DMS153 (cell line): ENCODE data around the gene TMPRSS9.
"Not testable (repeated sequence)": the region's sequence is repeated elsewhere in the genome, so short reads cannot be mapped to it uniquely, and the experiment has no call there.

Experiments used
- DNase-seq: peaks from one replicate; lab custom pipeline; 2025; lab: John Stamatoyannopoulos, UW

The TMPRSS9 gene

DNA sequence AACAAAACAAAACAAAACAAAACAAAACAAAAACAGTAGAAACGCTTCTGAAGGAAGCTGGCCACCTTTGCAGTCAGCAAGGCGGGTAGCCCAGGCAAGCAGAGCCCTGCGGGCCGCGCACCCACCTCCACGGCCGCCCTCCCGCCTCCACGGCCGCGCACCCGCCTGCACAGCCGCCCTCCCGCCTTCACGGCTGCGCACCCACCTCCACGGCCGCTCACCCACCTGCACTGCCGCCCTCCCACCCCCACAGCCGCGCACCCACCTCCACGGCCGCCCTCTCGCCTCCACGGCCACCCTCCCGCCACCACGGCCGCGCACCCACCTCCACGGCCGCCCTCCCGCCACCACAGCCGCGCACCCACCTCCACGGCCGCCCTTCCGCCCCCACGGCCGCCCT lies 76.3 kb downstream of the TMPRSS9 start:
- no peak for DNase-seq

DNA sequence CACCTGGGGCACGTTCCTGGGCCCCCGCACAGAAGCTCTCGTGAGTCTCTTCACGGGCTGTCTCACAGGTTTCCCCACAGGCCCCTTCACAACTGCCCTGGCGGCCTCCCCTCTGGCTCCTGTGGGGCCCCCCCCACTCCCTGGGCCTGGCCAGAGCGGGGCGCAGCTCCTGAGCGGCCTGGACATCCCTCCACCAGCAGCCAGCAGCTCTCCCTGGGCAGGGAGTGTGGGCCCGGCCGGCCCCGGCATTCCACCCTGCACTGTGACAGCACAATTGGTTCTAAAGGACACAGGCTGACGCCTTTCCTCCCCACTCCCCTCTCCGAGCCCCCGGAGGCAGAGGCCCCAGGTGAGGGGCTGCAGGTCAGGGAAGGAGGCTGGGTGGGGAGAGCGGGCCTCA lies 76.9 kb downstream of the TMPRSS9 start:
- DNase-seq: no peak

DNA sequence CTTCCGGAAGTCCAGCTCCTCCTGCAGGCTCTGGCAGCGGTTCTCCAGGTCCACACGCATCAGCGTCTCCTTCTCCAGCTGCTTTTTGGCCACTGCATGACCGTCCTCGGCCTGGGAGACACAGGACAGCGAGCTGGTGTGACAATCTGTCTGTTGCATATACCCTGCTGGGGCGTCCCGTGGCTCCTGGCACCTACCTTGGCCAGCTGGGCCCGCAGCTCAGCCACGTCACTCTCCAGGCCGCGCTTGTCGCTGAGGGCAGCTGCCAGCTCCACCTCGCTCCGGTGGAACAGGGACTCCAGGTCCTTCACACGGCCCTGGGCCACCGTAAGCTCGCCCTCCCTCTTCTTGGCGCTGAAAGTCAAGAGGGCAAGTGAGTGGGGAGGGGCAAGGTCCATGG lies 78.1 kb downstream of the TMPRSS9 start:
- DNase-seq: no peak

DNA sequence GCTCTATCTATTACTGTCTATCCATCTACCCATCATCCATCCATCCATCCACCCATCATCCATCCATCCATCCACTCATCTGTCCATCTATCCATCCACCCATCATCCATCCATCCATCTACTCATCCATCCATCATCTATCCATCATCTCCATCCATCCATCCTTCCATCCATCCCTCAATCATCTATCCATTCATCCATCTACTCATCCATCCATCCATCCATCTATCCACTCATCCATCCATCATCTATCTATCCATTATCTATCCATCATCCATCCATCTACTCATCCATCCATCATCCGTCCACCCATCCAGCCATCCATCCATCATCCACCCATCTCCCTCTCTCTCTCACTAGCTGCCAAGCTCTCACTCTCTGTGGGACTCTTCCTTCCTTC lies 80.5 kb downstream of the TMPRSS9 start:
- DNase-seq: no peak

DNA sequence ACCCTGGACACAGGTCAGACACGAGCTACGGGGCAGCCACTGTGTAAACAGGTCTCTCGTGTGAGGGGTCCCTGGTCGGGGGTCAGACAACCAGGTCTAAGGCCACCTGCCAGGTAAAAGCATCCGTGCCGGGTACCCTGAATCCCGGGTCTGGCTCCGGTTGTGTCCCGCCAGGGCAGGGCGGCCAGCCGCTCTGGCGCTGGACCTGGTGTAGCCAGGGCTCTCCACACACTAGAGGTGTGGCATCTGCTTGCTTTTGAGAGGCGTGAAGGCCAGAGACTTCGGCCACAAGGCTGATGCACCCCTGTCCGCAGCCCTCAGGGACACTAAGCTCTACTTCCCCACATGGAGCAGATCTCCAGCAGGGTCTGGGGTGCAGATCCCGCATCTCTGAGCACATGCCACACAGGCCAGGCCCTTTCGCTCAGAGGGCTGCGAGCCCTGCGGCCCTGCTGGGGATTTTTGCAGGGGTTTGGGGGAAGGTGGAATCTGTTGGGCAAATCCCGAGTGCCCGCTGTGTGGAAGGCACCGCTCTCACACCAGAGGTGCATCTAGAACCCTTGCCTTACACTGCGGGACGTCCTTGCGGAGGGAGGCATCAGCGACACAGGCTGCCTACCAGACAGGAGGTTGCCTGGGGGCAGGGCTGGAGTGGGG lies 81.2 kb downstream of the TMPRSS9 start:
- no peak for DNase-seq

DNA sequence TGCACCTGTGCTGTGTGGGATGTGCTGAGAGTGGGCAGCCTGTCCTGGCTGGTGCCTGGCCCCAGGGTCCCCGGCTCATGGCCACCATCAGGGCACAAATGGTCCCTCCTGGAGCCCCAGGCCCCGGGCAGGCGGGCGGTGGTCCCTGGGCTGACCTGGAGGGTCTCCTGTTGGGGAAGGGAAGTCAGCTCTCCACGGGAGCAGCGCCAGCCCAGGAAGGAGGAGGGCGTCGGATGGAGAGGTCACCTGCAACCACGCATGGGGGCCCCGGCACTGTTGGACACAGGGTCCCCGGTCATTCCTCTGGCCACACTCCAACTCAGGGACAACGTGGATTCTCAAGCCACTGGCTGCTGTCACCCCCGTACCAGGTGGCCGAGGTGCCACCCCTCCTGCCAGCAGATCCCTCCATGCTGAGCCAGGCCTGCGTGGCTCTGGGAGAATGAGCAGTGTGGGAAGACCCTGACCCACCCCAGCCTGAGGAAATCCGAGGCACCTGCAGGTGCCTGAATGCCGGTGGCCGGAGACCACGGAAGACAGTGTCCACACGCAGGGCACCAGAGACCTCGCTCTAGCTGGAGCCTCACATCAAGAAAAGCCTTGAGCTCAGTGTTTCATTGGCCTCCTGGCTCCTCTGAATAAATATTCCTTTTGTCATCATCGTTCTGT lies 83.2 kb downstream of the TMPRSS9 start:
- DNase-seq: no peak

DNA sequence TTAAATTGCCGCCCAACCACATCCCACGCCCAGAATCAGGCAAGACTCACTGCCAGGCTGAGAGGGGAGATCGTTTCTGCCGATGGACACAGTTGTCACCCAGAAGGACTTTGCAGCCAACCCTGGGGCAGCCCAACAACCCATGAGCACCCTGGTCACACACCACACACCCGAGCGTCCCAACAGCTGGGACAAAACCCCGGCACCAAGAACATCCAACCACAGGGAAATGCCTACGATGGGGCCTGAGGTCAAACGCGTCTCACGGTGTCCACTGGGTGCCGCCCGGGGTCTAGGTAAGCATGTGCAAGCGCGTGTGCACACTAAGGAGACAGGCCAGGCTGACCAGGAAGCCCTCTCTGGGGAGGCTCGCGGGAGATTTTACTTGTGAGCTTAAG lies 83.7 kb downstream of the TMPRSS9 start:
- no peak for DNase-seq

DNA sequence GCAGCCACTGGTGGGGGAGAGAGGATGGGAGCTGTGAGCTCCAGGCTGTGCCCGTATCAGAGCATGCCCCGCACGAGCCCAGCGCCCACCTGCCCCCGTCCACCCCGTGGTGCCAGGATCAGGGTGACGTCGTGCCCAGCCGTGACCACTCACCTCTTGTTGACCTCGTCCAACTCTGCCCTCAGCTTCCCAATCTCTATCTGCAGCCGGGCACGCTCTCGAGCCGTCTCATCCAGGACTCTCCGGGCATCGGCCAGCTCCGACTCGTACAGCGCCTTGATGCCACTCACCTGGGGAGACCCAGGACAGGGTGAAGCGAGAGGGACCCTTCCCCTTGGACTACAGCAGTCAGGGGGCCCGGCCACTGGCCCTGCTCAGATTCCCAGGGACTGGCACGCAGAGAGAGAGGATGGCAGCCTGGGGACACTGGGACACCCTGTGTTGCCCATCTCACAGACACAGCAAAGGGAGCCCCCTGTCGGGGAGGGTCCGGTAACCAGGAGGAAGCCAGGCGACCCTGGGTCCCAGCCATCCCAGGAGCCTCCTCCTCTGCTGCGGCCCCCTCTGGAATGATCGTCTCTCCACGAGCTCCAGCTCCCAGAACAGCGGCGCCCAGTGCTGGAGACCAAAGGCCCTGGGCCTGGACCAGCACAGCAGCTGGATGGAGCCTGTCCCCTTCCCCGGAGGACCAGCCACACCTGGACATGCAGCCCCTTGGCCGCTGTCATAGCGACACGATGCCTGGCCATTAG lies 84.4 kb downstream of the TMPRSS9 start:
- no peak for DNase-seq

DNA sequence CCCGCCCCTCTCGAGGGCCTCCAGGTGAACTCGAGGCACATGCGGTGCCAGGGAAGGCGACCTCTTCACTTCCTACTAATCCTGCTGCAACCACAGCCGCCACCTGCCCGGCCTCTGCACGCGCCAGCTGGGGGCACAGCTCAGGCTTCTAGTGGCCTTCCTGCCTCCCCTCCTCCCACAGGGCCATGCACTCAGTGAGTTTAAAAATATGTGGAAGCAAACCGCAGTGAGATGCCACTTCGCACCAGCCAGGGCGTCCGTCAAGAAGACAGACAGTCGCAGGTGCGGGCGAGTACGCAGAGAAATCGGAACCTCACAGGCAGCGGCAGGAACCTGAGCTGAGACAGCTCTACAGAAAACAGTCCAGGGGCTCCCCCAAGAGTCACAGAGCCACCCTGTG lies 86.3 kb downstream of the TMPRSS9 start:
- DNase-seq: no peak

DNA sequence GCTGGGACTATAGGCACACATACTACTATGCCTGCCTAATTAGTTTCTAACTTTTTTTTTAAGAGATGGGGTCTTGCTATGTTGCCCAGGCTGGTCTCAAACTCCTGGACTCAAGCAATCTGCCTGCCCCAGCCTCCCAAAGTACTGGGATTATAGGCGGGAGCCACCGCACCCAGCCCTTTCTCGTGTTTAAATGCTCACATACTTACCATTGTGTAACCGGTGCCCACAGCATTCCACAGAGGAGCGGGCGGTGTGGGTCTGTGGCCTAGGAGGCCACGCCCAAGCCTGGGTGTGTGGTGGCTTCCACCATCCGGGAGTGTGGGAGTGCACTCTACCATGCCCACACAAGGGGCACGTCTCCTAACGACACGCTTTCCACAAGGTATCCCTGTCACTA lies 89.0 kb downstream of the TMPRSS9 start:
- no peak for DNase-seq

DNA sequence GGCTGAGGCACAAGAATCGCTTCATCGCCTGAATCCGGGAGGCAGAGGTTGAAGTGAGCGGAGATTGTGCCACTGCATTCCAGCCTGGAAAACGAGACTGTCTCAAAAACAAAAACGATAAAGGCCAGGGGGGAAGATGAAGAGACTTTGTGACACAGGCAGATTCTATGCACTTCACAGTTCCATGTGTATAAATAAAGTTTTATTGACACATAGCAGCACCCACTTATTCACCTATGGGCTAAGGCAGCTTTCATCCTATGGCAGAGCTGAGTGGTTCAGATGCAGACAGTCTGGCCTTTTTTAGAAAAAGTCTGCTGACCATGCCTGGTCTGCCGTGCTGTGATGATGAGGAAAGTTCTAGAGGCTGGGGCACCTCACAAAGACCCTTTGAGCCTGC lies 91.1 kb downstream of the TMPRSS9 start:
- DNase-seq: no peak

DNA sequence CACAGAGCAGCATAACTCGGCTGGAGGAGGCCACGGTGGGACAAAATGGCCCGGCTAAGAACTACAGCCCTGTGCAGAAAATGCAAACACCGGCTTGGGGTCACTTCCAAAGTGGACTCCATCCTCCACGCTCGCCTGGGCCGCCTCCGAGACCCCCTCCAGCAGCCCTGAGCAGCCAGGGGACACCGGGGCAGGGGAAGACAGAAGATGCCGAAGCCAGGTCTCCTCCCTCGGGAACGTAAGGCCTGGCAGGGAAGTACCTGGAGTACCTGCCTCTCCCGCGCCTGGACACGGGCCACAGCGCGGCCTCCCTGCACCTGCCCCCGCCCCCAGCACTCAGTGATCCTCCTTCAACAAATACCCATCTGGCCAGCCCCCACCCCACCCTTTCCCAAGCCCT lies 91.7 kb downstream of the TMPRSS9 start:
- no peak for DNase-seq

DNA sequence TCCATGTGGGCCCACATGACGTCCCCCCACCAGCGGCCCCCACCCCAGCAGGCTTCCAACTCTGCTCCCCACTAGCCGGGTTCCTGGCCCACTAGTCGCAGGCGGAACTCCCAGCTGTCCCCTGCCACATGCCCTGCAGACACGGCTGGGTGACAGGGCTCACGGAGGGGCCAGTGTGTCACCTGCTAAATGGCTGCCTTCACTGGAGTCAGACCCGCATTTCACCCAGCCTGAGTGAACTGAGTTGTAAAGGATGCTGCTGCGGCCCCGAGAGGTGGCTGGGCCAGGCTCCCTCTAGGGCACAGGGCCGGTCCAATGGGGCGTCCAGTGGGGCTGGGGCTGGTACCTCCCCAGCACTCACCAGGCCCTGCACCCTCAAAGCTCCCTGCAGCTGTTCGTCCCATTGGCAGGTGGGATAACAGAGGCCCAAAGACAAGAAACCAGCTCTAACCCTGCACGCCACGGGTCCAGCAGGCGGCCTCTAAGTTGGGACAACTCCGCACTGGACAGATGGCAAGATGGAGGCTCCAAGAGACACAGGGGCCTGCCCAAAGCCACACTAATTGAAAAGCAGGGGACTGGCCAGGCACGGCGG lies 93.5 kb downstream of the TMPRSS9 start:
- DNase-seq: no peak

DNA sequence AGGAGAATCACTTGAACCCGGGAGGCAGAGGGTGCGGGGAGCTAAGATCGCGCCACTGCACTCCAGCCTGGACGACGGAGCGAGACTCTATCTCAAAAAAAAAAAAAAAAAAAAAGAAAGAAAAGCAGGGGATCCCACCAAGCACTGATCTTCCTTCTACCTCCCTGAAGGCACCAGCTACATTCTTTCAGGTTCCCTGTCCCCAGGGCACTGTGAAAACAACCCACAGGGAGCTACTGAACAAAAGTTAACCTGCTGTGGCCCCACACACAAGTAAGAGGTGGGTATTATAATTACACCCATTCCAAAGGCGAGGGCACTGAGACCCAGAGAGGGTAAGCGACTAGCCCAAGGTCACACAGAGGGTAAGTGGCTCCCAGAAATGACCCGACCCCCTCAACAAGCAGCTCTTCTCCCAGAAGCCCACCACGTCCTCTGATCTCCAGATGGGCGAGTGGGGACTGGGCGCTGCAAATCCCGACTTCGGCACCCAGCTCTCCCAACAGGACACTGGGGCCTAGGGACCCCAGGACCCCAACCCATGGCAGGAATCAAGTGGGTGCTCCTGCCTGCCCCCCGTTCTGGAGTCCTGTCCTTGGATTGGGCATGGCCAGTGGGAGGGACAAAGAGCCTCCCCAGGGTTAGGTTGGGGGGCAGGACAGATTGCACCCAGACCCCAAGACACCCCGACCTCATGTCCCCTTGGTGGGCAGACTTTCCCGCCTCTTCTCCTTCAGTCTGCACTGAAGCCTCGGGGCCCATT lies 94.3 kb downstream of the TMPRSS9 start:
- no peak for DNase-seq

DNA sequence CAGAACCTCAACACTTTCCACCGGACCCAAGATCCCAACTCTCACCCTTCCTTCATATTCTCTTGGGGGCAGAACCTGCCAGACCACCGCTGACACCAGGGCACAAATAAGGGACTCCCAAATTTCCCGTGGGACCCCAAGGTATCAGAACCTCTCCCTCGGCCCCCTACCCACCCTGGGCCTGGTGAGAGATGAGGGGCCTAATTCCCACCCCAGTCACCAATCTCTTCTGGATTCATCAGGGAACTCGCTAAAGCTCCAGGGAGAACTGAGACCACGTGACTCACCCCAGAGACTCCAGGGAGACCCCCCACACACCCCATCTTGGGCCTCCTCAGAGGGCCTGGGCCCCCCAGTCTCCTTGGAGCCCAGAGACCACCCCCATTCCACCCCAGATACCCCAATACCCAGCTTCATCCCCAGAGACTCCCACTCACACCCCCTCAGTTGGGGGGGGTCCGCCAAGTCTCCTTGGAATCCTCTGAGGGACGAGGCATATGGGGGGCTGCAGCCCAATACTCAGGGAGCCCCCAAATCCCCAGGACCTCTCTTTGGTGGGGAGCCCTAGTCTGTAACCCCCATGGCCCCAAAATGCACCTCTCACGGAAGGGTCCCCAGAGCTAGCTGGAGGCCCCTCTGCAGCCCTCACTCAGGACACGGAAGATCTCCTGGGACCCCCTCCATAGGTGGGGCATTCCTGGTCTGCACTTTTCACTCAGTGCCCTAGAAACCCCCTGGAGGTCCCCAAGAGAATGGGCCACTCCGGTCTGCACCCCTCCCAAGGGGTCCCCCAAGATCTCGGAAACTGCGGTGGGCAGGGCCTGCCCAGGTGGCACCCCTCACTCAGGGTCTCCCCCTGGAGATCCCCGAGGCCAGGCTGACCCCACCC lies 95.1 kb downstream of the TMPRSS9 start:
- no peak for DNase-seq

DNA sequence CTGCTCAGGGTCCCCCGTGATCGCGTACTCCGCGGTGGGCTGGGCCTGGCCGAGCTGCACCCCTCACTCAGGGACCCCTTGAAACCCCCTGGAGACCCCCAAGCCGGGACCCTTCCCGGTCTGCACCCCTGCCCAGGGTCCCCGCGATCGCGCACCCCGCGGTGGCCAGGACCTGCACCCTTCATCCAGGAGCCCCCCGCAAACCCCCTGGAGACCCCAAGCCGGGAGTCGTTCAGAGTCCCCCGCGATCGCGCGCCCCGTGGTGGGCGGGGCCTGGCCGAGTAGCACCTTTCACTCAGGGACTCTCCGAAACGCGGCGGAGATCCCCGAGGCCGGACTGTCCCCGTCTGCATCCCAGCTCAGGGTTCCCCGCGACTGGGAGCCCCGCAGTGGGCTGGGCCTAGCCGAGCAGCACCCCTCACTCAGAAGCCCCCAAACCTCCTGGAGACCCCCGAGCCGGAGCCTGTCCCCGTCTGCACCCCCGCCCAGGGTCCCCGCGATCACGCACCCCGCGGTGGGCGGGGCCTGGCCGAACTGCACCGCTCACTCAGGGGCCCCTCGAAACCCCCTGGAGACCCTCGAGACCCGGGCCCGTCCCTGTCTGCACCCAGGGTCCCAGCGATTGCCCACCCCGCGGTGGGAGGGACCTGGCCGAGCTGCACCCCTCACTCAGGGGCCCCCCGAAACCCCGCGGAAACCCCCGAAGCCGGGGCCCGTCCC lies 95.9 kb downstream of the TMPRSS9 start:
- DNase-seq: no peak

DNA sequence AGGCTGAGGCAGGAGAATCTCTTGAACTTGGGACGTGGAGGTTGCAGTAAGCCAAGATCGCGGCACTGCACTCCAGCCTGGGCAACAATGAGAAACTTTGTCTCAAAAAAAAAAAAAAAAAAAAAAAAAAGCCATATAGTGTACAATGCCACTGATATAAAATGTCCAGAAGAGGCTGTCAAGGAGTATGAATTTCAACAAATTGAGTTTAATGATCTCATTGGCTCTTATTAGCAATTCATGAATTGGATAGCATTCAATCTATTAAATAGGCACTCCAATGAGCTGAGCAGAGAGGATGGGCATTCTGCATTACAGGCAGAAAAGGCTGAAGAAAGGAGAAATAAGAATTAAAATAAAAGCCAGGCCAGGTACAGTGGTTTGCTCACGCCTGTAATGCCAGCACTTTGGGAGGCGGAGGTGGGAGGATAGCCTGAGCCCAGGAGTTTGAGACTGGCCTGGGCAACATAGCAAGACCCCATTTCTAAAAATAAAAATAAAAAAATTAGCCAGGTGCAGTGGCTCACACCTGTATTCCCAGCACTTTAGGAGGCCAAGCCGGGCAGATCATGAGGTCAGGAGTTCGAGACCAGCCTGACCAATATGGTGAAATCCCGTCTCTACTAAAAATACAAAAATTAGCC lies 97.5 kb downstream of the TMPRSS9 start:
- no peak for DNase-seq

DNA sequence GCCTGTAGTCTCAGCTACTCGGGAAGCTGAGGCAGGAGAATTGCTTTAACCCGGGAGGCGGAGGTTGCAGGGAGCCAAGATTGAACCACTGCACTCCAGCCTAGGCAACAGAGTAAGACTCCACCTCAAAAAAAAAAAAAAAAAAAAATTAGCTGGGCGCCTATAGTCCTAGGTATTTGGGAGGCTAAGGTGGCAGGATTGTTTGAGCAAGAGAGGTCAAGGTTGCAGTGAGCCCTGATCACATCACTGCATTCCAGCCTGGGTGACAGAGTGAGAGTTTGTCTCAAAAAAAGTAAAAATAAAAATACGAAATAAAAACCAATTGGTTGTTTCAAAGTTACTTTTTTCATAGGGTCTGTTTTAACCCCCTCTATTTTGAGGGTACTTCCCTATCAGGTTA lies 98.0 kb downstream of the TMPRSS9 start:
- DNase-seq: no peak

DNA sequence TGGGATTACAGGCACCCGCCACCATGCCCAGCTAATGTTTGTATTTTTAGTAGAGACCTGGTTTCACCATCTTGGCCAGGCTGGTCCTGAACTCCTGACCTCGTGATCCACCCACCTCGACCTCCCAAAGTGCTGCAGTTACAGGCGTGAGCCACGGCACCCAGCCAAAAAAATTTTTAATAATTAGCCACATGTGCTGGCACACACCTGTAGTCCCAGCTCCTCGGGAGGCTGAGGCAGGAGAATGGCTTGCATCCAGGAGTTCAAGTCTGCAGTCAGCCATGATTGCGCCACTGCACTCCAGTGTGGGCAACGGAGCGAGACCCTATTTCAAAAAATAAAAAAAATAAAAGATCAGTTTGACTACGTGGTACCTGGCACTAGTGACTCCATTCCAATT lies 98.7 kb downstream of the TMPRSS9 start:
- not testable (repeated sequence) for DNase-seq

DNA sequence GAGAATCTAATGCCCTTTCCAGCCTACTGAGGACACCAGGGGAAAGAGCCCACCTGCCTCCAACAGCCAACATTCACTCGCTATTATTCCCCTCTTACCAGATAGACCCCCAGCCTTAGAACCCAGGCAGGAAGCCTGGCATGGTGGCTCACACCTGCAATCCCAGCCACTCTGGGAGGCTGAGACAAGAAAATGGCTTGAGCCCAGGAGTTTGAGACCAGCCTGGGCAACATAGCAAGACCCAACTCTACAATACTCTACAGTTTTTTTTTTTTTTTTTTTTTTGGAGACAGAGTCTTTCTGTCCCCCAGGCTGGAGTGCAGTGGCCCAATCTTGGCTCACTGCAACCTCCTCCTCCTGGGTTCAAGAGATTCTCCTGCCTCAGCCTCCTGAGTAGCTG lies 100.2 kb downstream of the TMPRSS9 start:
- no peak for DNase-seq
